SJCRH30 (cell line): ENCODE data around the gene PIGA. TPM values are rescaled to one million over a fixed set of nuclear protein-coding genes. Genes with fewer than 3 reads are reported as not detected.
"Not testable (repeated sequence)": the region's sequence is repeated elsewhere in the genome, so short reads cannot be mapped to it uniquely, and the experiment has no call there.

Experiments
- DNase-seq, 2 experiments: peaks; one replicate each; pipeline ENCODE4 v3.0.0-alpha.2; 2015 to 2020
- H3K27ac ChIP-seq: fragments of 250-450 bp; sonication (Bioruptor Pico); 2 replicates; pipeline ENCODE4 v1.5.1; 2020; ENCODE audit warnings: mild to moderate bottlenecking, moderate library complexity
- H3K27me3 ChIP-seq: fragments of 250-450 bp; sonication (Bioruptor Pico); 2 replicates; pipeline ENCODE4 v1.5.1; 2020; ENCODE audit warnings: mild to moderate bottlenecking, moderate library complexity
- H3K36me3 ChIP-seq: fragments of 250-450 bp; sonication (Bioruptor Pico); 2 replicates; pipeline ENCODE4 v1.5.1; 2020; ENCODE audit warnings: mild to moderate bottlenecking, moderate library complexity
- H3K4me1 ChIP-seq: fragments of 250-450 bp; sonication (Bioruptor Pico); 2 replicates; pipeline ENCODE4 v1.5.1; 2020; ENCODE audit warnings: mild to moderate bottlenecking, moderate library complexity
- H3K4me3 ChIP-seq: fragments of 250-450 bp; sonication (Bioruptor Pico); 2 replicates; pipeline ENCODE4 v1.5.1; 2020; ENCODE audit warnings: mild to moderate bottlenecking, moderate library complexity
- H3K9me3 ChIP-seq: fragments of 250-450 bp; sonication (Bioruptor Pico); replicated peaks from 2 replicates; pipeline ENCODE4 v1.5.1; 2020; ENCODE audit warnings: mild to moderate bottlenecking, moderate library complexity
- total RNA-seq: library from RNA; depleted of rRNA; stranded (reverse); fragments of >200 nt; shearing (Covaris generic); gene quantifications from 2 replicates; pipeline ENCODE4 v1.2.3, GENCODE V29; 2014; rRNA removed

PIGA gene
- total RNA-seq, 1 experiment from 2014 or later: 43.0 TPM

DNA sequence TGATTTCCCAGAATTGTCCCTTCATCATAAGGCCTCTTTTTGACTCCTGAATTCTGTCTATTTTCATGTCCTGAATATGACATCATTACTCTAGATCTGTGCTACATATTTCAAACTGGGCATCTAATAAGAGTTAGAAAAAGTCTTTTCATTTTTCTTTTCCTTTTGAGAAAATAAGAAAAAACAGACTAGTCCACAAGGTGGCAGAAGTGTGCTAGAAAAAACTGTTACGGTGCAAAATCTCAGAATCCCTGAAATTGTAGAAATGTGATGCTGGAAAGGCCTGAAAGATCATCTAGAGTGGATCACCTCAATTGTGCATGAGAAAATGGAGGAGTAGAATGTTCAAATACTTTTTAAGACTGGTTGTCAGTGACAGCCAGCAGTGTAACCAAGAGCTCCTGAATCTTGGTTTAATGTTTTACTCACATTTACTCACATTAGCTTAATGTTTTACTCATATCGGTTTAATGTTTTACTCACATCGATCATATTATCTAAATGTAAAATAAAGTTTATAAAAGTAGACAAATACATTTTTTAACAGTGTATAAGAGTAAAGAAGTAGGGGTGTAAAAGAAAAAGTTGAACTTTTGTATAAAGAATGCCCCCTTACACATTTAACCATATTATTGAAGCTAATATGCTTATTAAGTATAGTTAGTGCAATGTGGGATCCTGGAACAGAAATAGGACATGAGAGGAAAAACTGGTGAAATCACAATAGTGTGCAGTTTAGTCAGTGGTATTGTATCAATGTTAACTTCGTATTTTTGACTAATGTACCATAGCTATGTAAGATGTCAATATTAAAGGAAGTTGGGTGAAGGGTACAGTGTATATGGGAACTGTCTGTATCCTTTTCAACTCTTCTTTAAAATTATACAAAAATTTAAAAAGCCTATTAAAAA is 35.1 kb downstream of the PIGA start:
- Histone ChIP-seq H3K36me3 (no peaks in the 10 kb centered on the region), H3K4me1 (peaks cover 12% of the 10 kb centered on the region), H3K9me3 (no peaks in the 10 kb centered on the region), H3K27me3 (no peaks in the 10 kb centered on the region), H3K4me3 (no peak overlapping the region), H3K27ac (no peak overlapping the region)
- peak in 1 of 2 experiments; percentile 60 for DNase-seq

DNA sequence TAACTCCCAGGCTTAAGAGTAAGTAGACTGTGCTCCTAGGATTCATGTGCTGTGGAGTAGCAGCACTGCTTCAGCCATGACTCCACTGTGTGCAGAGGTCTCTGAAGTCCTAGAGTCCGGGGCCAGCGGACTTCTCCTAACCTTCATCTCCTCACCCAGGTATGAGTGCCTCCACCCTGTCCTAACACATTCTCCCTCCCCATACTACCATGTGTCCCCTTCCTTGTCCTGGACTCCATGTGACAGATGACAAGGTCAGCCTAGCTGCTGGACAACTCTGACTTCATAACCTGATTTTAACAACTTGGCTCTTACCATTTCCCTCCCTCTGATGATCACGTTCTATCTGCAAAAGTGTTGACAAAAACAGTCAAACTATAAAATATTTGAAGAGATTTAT is 36.5 kb downstream of the PIGA start:
- no peaks in the 10 kb centered on the region for H3K9me3 ChIP-seq
- no peaks in the 10 kb centered on the region for H3K36me3 ChIP-seq
- no peak overlapping the region for H3K27ac ChIP-seq
- no peaks in the 10 kb centered on the region for H3K27me3 ChIP-seq
- no peak overlapping the region for H3K4me3 ChIP-seq
- no peak for DNase-seq
- peaks cover 12% of the 10 kb centered on the region for H3K4me1 ChIP-seq

DNA sequence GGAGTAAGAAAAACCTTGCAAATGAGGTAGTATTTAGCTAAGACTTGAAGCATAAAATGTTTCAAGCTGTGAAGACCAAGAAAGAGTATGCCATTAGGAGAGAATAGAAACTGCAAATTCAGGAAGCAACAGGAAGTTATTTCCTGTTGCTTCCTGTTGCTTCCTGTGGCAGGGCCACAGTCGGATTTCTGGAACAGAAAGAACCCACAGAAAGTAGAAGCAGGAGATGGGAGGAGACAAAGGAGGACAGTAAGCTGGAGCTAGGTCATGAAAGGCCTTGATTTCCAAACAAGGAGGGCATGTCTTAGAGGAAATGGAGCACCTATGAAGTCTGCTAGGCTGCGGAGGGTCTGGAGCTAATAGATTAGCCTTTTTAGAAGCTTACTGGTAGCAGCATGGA is 37.1 kb downstream of the PIGA start:
- H3K27ac ChIP-seq: no peak overlapping the region
- peaks cover 15% of the 10 kb centered on the region for H3K4me1 ChIP-seq
- DNase-seq: no peak
- H3K27me3 ChIP-seq: no peaks in the 10 kb centered on the region
- H3K9me3 ChIP-seq: no peaks in the 10 kb centered on the region
- H3K4me3 ChIP-seq: no peak overlapping the region
- no peaks in the 10 kb centered on the region for H3K36me3 ChIP-seq

DNA sequence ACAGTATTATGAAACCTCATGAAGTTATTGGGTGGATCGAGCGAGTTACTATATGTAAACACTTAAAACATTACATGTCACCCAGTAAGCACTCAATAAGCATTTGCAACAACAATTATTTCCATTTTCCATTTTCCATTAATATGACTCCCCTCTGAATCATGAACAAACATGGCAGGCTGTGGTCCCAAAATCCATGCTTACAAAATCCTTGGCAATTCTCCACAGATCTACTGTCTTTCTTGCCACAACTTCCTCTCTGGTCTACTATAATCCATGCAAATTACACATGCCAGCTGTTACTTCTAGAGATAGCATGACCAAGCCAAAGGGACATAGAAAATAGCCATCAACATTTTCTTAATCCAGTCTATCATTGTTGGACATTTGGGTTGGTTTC is 41.9 kb downstream of the PIGA start:
- Histone ChIP-seq H3K36me3 (no peaks in the 10 kb centered on the region), H3K27ac (peak overlapping the region; percentile 51), H3K9me3 (no peaks in the 10 kb centered on the region), H3K4me1 (peaks cover 13% of the 10 kb centered on the region), H3K27me3 (no peaks in the 10 kb centered on the region), H3K4me3 (no peak overlapping the region)
- peak; percentile 11 to 58 for DNase-seq

DNA sequence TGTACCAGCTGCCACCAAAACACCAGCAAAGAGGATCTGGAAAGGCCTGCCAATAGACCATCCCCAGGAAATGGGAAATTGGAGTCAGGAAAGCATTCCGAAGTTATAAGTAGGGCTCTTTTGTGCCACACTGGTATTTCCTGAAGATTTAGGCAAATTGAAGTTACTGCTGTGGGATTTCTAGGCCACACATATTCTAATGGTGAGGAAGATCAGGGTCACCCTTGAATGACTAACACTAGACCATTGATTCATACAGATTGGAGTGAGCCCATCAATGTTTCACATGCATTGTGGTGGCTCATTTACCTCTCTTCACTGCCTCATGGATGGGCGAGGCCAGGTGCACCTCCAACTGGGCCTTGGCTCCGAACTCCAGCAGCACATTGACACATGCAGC is 42.5 kb downstream of the PIGA start:
- peak; percentile 9 to 30 for DNase-seq
- Histone ChIP-seq H3K4me3 (no peak overlapping the region), H3K27ac (peak overlapping the region; percentile 51), H3K36me3 (no peaks in the 10 kb centered on the region), H3K27me3 (no peaks in the 10 kb centered on the region), H3K4me1 (peaks cover 13% of the 10 kb centered on the region), H3K9me3 (no peaks in the 10 kb centered on the region)

DNA sequence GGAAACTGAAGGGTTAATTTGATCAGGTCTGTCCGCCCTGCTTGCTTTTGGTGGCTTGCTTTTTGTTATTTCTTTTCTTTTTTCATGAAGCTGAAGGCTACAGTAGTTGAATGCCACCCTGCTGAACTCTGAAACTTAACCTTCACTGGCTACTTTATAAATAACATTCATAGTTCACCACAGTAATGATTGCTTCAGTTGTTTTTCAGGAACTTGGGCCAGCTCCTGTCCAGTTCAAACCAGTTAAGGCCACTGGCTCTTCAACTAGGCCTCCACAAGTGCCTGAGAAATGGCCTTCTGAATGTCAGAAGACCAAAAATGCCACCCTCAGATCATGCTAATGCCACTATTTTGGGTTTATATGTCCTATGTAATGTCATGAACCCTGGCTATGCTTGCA is 57.7 kb downstream of the PIGA start:
- no peaks in the 10 kb centered on the region for H3K36me3 ChIP-seq
- H3K27ac ChIP-seq: no peak overlapping the region
- no peak for DNase-seq
- no peaks in the 10 kb centered on the region for H3K4me1 ChIP-seq
- 0 out of 2 replicates have a peak, but pooled peaks cover 3% of the 10 kb centered on the region for H3K9me3 ChIP-seq
- H3K4me3 ChIP-seq: no peak overlapping the region
- H3K27me3 ChIP-seq: no peaks in the 10 kb centered on the region; the same call in 1 of the 2 replicates

DNA sequence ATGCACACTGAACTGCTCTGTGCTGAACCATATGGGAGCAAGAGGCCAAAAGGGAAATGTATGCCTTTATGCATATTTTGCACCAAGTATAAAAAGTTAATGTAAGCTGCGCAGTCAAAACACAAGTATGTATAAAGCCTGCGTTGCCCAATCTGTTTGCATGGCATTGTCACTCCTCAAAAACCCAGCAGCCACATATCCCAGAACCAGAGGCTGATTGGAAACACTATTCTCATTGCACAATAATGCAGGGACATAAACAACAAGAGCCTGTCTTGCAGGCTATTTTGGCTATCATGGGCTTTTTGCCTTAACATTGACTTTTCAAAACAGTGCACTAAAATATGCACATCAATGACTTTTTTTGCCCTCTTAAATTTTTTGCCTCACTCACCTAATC is 60.4 kb downstream of the PIGA start:
- H3K36me3 ChIP-seq: no peaks in the 10 kb centered on the region
- H3K9me3 ChIP-seq: 0 out of 2 replicates have a peak, but pooled peaks cover 3% of the 10 kb centered on the region
- H3K4me1 ChIP-seq: no peaks in the 10 kb centered on the region
- no peak overlapping the region for H3K4me3 ChIP-seq
- no peak for DNase-seq
- H3K27me3 ChIP-seq: no peaks in the 10 kb centered on the region; the same call in 1 of the 2 replicates
- no peak overlapping the region for H3K27ac ChIP-seq

DNA sequence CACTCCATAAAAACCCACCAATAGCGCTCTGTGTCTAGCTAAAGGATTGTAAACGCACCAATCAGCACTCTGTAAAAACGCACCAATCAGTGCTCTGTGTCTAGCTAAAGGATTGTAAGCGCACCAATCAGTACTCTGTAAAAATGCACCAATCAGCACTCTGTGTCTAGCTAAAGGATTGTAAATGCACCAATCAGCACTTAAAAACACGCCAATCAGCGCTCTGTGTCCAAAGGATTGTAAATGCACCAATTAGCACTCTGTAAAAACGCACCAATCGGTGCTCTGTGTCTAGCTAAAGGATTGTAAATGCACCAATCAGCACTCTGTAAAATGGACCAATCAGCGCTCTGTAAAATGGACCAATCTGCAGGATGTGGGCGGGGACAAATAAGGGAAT is 62.0 kb downstream of the PIGA start:
- H3K27ac ChIP-seq, DNase-seq, H3K4me1 ChIP-seq, H3K36me3 ChIP-seq, H3K27me3 ChIP-seq, H3K4me3 ChIP-seq, H3K9me3 ChIP-seq: not testable (repeated sequence)

DNA sequence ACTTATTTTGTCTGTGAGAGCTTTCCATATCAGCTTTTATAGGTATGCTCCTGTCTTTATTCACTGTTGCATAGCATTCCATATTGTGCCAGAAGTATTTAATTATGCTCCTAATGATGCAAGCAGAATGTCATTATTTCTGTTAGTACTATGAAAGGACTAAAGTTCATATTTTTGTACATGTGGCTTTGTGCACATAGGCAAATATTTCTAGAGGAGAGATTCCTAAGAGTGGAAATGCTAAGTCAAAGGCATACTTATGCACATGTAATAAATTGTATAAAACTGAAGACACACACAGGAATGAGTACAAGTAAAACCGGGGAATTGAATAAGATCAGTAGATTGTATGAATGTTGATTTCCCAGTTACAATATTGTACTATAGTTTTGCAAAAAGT is 63.6 kb downstream of the PIGA start:
- H3K36me3 ChIP-seq: no peaks in the 10 kb centered on the region
- 0 out of 2 replicates have a peak, but pooled peaks cover 3% of the 10 kb centered on the region for H3K9me3 ChIP-seq
- no peaks in the 10 kb centered on the region; the same call in 1 of the 2 replicates for H3K27me3 ChIP-seq
- peaks cover 7% of the 10 kb centered on the region for H3K4me1 ChIP-seq
- H3K4me3 ChIP-seq: no peak overlapping the region
- no peak overlapping the region for H3K27ac ChIP-seq
- no peak for DNase-seq

DNA sequence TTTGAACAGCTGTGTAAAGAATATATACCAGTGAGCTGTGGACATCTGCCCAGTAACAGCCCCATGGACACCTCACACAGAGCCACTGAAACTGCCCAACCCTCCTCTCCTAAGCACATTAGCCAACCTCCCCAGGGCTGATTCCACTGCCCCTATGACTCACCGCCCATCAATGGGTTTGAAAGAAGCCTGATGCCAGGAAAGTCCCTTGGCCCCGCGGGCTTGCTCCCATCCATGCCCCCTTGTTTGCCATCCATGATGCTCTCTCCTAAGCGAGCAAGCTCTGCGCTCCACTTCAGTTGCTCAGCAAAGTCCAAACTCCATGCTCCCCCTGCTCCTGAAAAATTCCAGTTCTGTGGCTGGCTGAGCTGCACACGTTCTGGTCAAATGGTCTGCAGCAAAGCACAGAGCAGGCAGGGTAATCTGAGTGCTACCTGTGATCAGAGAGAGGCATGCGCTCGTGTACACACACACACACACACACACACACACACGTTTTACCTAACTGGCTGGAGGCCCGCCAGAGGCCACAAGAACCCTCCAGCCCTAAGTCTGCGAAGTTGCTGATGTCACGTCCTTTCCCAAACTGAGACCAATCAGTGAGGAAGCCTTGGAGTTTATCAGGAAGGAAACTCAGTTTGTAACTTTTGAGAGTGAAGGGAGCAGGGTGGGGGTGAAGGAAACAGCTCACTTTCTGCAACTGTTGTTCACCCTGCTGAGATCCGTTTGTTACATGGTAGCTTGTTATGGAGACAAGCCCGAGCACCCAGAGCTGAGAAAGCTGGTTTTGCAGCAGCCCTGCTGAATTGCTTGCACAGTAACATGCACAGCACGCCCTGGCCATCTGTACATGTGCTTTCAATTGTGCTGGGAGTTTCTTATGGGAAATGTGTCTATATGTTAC is 65.5 kb downstream of the PIGA start, which contains the start of gene ASB9:
Gene ASB9, minus strand, starts transcription at position 466 of the 904 bp plus-strand sequence. Its CDS starts 209 bp downstream, at position 257.
- H3K36me3 ChIP-seq: no peaks in the 10 kb centered on the region
- peak within 1 kb of the TSS; percentile 45 for H3K4me3 ChIP-seq
- H3K9me3 ChIP-seq: 0 out of 2 replicates have a peak, but pooled peaks cover 3% of the 10 kb centered on the region
- H3K4me1 ChIP-seq: peaks cover 7% of the 10 kb centered on the region
- peak; percentile 78 to 81 for DNase-seq
- H3K27me3 ChIP-seq: no peaks in the 10 kb centered on the region
- peak within 1 kb of the TSS; percentile 55 for H3K27ac ChIP-seq

Other genes starting within 250 kb of the PIGA start
- 8.2 and 9.4 TPM in 2 replicates for gene ASB9, start 65.4 kb downstream of the PIGA start, total RNA-seq
- gene ASB11, start 19.9 kb downstream of the PIGA start, total RNA-seq: 0.05 TPM in 1 of 2 replicates, not detected in the other
- 0.14 TPM in 1 of 2 replicates, not detected in the other for gene VEGFD, start 48.9 kb upstream of the PIGA start, total RNA-seq
- 4.6 and 4.9 TPM in 2 replicates for gene PIR, start 157.8 kb upstream of the PIGA start, total RNA-seq
- gene BMX, start 165.3 kb upstream of the PIGA start, total RNA-seq: 0.05 and 0.08 TPM in 2 replicates